Renal pelvis (tissue), 4 donors: ENCODE results near the gene STX11. TPM values are rescaled to one million over a fixed set of nuclear protein-coding genes. Genes with fewer than 3 reads are reported as not detected.

Experiments
- DNase-seq: peaks from one replicate; pipeline ENCODE4 v3.0.0-alpha.2; 2013
- polyA plus RNA-seq, 3 donors: library from polyadenylated mRNA; unstranded; fragments of 120-200 nt; gene quantifications; one replicate each; pipeline ENCODE4 v1.2.1, GENCODE V29; 2013; ENCODE audit not compliant: insufficient read length in 3 of 3

STX11 gene
- polyA plus RNA-seq, 3 donors = 0.62 to 1.0 (median 0.73) TPM

DNA sequence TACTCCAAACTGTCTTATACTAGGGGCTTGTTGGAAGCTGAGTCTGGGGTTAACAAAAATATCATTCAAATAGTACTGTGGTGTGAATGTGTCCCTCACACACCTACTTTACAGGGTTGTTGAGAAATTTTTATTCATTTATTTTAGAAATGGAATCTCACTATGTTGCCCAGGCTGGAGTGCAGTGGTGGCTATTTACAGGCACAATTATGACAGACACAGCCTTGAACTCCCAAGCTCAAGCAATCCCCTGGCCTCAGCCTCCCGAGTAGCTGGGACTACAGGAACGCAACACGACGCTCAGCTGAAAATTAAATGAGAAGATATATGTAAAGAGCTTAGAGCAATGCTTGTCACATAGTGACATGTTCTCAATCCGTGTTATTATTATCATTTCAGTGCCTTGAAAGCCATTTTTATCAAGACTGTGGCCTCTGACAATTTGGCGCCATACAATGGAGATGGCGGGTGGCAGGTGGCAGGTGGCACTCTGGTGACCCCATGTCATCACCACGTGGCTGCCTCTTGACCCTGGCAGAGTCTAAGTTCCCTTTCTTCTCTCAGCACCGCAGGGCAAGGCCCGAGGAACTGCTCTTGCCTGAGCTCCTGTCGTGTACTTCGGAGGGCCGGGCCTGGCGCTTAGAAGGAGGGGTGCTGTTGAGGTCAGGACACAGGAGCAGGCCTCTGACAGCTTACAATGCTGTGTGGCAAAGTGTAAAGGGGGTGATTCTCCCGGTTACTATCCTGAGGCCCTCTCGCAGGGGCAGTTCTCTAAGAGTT lies 64.5 kb downstream of the STX11 start:
- no peak for DNase-seq

GRCh38 chr6:144215402-144215931 lies 65.2 kb downstream of the STX11 start:
- DNase-seq = no peak

DNA sequence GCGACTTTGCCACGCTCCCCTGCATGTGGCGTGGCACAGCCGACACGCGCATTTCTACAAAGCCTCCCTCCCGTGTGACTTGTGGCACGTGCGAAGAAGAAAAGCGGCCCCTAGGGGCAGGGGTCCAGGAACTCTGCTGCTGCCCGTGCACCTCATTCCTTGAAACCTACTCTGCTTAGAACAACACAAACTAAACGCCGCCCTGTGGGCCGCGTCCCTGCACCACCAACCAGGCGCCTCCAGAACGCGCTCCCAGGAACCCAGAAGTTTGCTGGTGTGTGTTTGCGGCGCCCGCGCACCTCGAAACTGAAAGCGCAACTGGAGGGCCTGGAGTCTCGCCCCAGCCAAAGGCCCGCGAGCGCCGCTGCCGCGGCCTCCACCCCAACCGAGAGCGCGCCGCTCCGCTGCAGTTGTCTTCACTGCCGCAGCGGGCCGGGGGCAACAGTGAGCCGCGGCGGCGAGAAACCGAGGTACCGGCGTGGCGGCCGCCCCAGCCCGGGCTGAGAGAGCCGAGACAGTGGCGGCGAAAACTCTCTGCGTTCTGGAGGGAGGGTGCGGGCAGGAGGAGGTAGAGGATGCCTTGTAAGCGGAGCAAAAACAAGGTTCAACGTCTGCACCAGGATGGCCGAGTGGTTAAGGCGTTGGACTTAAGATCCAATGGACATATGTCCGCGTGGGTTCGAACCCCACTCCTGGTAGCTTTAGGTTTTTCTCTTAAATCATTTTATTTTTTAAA lies 65.8 kb downstream of the STX11 start:
- peak; percentile 97 for DNase-seq

DNA sequence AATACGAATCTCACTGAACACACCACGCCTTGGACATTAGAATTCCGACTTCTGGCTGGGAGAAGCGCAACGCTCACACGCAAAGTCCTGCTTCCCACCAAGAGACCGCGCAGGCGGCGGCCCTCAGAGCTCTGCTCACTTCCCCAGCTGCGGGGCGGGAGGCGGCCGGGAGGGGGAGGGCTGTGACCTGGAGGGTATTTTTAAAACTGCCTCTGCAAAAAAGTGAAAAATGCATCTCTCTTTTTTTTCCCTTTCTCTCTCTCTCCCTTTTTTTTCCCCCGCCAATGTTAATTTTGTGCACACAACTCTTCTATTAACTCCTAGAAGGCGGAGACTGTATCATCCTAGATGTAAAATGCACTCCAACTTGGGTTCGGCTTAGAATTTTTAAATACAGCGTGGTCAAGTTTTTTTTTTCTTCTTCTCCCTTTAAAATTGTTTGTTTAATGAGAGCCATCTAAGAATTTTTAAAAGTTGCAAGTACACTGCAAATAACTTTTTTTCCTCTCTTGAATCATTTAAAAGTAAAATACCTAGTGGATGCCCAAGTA lies 66.4 kb downstream of the STX11 start:
- DNase-seq = no peak

DNA sequence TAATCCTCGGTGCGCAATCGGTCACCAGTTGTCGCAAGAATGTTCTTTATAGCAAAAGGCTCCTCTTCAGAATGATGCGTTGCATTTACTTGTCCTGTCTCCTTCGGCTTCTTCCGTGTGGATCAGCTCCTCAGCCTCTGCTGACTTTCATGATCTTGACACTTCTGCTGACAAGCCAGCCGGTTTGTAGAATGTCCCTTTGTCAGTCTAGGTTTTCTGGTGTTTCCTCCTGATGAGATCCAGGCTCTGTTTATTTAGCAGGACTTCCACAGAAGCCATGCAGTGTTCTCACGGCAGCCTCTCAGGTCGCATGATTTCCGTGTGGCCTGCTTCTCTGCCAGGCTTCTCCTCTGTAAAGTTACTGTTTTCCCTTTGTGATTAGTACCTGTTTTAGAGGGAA lies 66.9 kb downstream of the STX11 start:
- no peak for DNase-seq

- no peak for DNase-seq
Measured at GRCh38 chr6:144217797-144218196, 67.5 kb downstream of the STX11 start.

DNA sequence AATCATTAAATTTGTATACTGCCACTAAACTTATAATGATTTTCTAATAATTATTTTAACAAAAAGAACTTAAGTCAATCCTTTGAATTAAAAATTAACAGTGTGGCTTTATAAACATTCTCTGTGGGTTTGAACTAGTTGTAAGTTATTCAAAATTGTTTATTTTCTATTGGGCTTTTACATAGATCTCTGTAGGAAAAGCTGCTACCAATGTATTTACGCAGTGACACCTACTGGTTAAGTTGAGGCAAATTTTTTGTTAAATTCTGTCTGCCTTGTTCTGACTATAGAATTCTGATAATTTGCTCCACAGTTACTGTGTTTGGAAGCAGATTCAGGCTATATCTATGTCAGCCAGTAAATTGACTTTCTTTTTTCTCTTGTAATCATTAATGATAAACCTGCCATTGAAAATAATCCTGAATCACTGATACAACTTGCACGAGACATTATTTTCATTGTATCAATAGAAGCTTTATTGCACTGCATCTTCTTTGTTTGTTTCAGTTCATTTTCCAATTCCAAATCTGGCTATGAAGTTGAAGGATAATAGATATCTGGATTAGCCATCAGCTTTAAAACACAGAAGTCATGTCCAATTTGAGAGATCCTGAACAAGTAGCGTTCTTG lies 68.9 kb downstream of the STX11 start:
- DNase-seq = peak; percentile 29

GRCh38 chr6:144220031-144220790 lies 69.9 kb downstream of the STX11 start:
- DNase-seq = no peak

GRCh38 chr6:144223686-144224085 lies 73.4 kb downstream of the STX11 start:
- DNase-seq = no peak

- no peak for DNase-seq
Measured at GRCh38 chr6:144231721-144232120, 81.4 kb downstream of the STX11 start.

GRCh38 chr6:144232176-144232831 lies 82.0 kb downstream of the STX11 start:
- DNase-seq = no peak

GRCh38 chr6:144232832-144233230 lies 82.5 kb downstream of the STX11 start:
- DNase-seq = no peak

DNA sequence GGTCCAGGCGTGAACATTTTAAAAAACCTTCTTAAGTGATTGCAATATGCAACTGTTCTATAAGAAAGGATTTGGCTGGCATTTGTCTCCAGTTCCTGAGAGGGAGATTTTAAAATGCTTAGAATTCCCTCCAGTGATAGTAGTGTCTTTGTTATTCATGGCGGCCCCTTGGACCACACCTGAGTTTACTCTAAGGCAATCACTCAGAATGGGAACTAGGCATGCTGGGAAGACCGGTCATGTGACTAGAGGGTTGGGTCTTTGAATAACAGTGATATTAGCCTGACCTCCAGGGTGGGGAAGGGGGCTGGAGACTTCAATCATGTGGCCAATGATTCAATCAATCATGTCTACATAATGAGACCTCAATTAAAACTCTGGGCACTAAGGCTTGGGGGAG lies 84.1 kb downstream of the STX11 start:
- no peak for DNase-seq

DNA sequence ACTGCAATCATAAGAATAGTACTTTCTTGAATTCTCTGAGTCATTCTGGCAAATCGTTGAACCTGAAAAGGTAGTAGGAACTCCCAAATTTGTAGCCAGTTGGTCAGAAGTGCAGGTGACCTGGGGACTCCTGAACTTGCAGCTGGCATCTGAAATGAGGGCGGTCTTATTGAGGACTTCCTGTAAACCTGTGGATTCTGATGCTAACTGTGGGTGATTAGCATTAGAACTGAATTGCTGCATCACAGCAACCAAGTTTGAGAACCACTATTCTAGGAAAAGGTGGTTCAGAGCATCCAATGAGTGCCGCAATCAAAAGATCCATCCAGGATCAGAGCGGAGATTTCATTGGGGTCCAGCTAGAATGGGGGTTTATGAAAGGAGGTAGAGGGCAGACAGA lies 84.6 kb downstream of the STX11 start:
- no peak for DNase-seq

Other genes starting within 250 kb of the STX11 start
- gene PLAGL1, start 142.3 kb upstream of the STX11 start, polyA plus RNA-seq = 100 to 1,000 TPM in 2 of 3 donors, 10 to 100 TPM in 1; 80.4 to 114 (median 109) TPM
- 100 to 1,000 TPM; 134 to 172 (median 159) TPM for gene SF3B5, start 54.9 kb upstream of the STX11 start, polyA plus RNA-seq
- gene UTRN, start 134.8 kb downstream of the STX11 start, polyA plus RNA-seq = 100 to 1,000 TPM; 142 to 176 (median 153) TPM